DOHH2 (cell line): ENCODE measurements around the gene ZC3H14.

Experiments
- H3F3A ChIP-seq: fragments of 200-600 bp; sonication (generic), shearing (Covaris generic); 2 replicates; pipeline ENCODE4 v1.6.0; 2016; ENCODE audit warnings: antibody characterized with exemption, mild to moderate bottlenecking; ENCODE audit not compliant: control insufficient read depth, insufficient read depth
- H3K27ac ChIP-seq: fragments of 200-600 bp; sonication (generic); 2 replicates; pipeline ENCODE4 v1.5.1; 2014; ENCODE audit warnings: low read depth, mild to moderate bottlenecking, low read length, moderate library complexity
- H3K27me3 ChIP-seq: fragments of 200-600 bp; sonication (generic); 2 replicates; pipeline ENCODE4 v1.6.1; 2014; ENCODE audit warnings: mild to moderate bottlenecking, low read length, mixed read lengths; ENCODE audit not compliant: control insufficient read depth
- H3K36me3 ChIP-seq: fragments of 200-600 bp; sonication (generic); 2 replicates; pipeline ENCODE4 v1.6.1; 2014; ENCODE audit warnings: mild to moderate bottlenecking, low read length, moderate library complexity, mixed read lengths; ENCODE audit not compliant: control insufficient read depth
- H3K4me1 ChIP-seq: fragments of 200-600 bp; sonication (generic); 2 replicates; pipeline ENCODE4 v1.6.1; 2014; ENCODE audit warnings: mild to moderate bottlenecking, low read length, mixed read lengths; ENCODE audit not compliant: control insufficient read depth
- H3K4me2 ChIP-seq: fragments of 200-600 bp; sonication (generic); 2 replicates; pipeline ENCODE4 v1.6.0; 2014; ENCODE audit warnings: mild to moderate bottlenecking, low read length, moderate library complexity
- H3K4me3 ChIP-seq: fragments of 200-600 bp; sonication (generic); 2 replicates; pipeline ENCODE4 v1.5.1; 2014; ENCODE audit warnings: mild to moderate bottlenecking, low read length, mixed read lengths
- H3K79me2 ChIP-seq: fragments of 200-600 bp; sonication (generic); 2 replicates; pipeline ENCODE4 v1.6.1; 2014; ENCODE audit warnings: mild to moderate bottlenecking, low read length, mixed read lengths; ENCODE audit not compliant: control insufficient read depth
- H3K9me2 ChIP-seq: fragments of 200-600 bp; sonication (generic); replicated peaks from 2 replicates; pipeline ENCODE4 v1.6.1; 2014; ENCODE audit warnings: mild to moderate bottlenecking, low read length, mixed read lengths; ENCODE audit not compliant: control insufficient read depth
- H3K9me3 ChIP-seq: fragments of 200-600 bp; sonication (generic); 2 replicates; pipeline ENCODE4 v1.6.1; 2014; ENCODE audit warnings: antibody characterized with exemption, low read length, mixed read lengths; ENCODE audit not compliant: control insufficient read depth, insufficient read depth
- H4K20me1 ChIP-seq: fragments of 200-600 bp; sonication (generic); 2 replicates; pipeline ENCODE4 v1.6.0; 2014; ENCODE audit warnings: low read depth, mild to moderate bottlenecking, antibody characterized with exemption, low read length, moderate library complexity; ENCODE audit not compliant: control insufficient read depth, insufficient read depth
- CTCF ChIP-seq: fragments of 200-600 bp; sonication (generic); IDR thresholded peaks from one replicate; pipeline ENCODE4 v1.5.1; 2014; ENCODE audit warnings: antibody characterized with exemption, mild to moderate bottlenecking, low read depth, low read length; ENCODE audit not compliant: poor library complexity, severe bottlenecking
- EZH2phosphoT487 ChIP-seq: fragments of 200-600 bp; sonication (generic); IDR thresholded peaks from 2 replicates; pipeline ENCODE4 v1.6.1; 2017; ENCODE audit warnings: borderline replicate concordance, mild to moderate bottlenecking, antibody characterized with exemption, low read length, moderate library complexity, mixed read lengths

Gene ZC3H14

GRCh38 chr14:88598097-88598675 lies 35.3 kb downstream of the ZC3H14 start:
- Histone ChIP-seq H3K4me1 (peaks cover 11% of the 10 kb centered on the region), H3K4me3 (no peak overlapping the region), H3K4me2 (no peak overlapping the region), H3K9me3 (no peaks in the 10 kb centered on the region), H4K20me1 (no peaks in the 10 kb centered on the region), H3K36me3 (peaks cover 91% of the 10 kb centered on the region), H3K27me3 (no peaks in the 10 kb centered on the region), H3K27ac (no peak overlapping the region), H3K9me2 (no peaks in the 10 kb centered on the region), H3F3A (no peaks in the 10 kb centered on the region), H3K79me2 (no peaks in the 10 kb centered on the region)
- TF ChIP-seq CTCF (no peak), EZH2phosphoT487 (no peak)

- Histone ChIP-seq H3K27ac (no peak overlapping the region), H3K4me1 (peaks cover 11% of the 10 kb centered on the region), H4K20me1 (no peaks in the 10 kb centered on the region), H3K4me3 (no peak overlapping the region), H3K79me2 (no peaks in the 10 kb centered on the region), H3K4me2 (no peak overlapping the region), H3K36me3 (peaks cover 91% of the 10 kb centered on the region), H3K27me3 (no peaks in the 10 kb centered on the region), H3F3A (no peaks in the 10 kb centered on the region), H3K9me3 (no peaks in the 10 kb centered on the region), H3K9me2 (no peaks in the 10 kb centered on the region)
- no peak for TF ChIP-seq CTCF
- no peak for TF ChIP-seq EZH2phosphoT487
Observed at GRCh38 chr14:88599326-88599725, 36.5 kb downstream of the ZC3H14 start.

GRCh38 chr14:88599761-88600439 lies 37.1 kb downstream of the ZC3H14 start:
- no peak for TF ChIP-seq EZH2phosphoT487
- no peak for TF ChIP-seq CTCF
- Histone ChIP-seq H3K27ac (no peak overlapping the region), H3K36me3 (peaks cover 89% of the 10 kb centered on the region)

More at GRCh38 chr14:88599761-88600439, 37.1 kb downstream of the ZC3H14 start:
- peaks cover 11% of the 10 kb centered on the region for H3K4me1 ChIP-seq
- no peak overlapping the region for H3K4me2 ChIP-seq
- no peaks in the 10 kb centered on the region for H3F3A ChIP-seq
- H3K27me3 ChIP-seq: no peaks in the 10 kb centered on the region
- H3K9me2 ChIP-seq: no peaks in the 10 kb centered on the region
- no peaks in the 10 kb centered on the region for H3K79me2 ChIP-seq
- no peaks in the 10 kb centered on the region for H3K9me3 ChIP-seq
- no peaks in the 10 kb centered on the region for H4K20me1 ChIP-seq
- H3K4me3 ChIP-seq: no peak overlapping the region
